ENCODE data around the gene AKAP13. TPM values are rescaled to one million over a fixed set of nuclear protein-coding genes. Genes with fewer than 3 reads are reported as not detected.
A peak's percentile ranks its signal among the peaks of the same experiment; 100 is the strongest.
"Not testable (repeated sequence)": the region's sequence is repeated elsewhere in the genome, so short reads cannot be mapped to it uniquely, and the experiment has no call there.

AKAP13 gene

GRCh38 chr15:85795337-85796305, 415.2 kb downstream of the AKAP13 start:
- Histone ChIP-seq H3K79me1 (ENCODE audit: low read depth, low read length) (peaks cover 5% of the 10 kb centered on the region), H2BK120ac (ENCODE audit: low read depth, low read length) (no peak overlapping the region), H3K9me3 (replicated peaks in 1 of 2; ENCODE audit: control insufficient read depth in 2 of 2, insufficient read depth in 1 of 2, low read depth in 1 of 2, low read length in 2 of 2) (peaks cover 1 to 4% of the 10 kb centered on the region in 2 donors), H2BK12ac (ENCODE audit: low read length) (no peak overlapping the region), H3K4me3 (ENCODE audit: low read length in 2 of 2) (peak overlapping the region in 1 of 2 donors; percentile 40), H2BK5ac (ENCODE audit: low read length) (no peak overlapping the region), H3K4me1 (ENCODE audit: control insufficient read depth in 2 of 2, insufficient read depth in 1 of 2, low read depth in 1 of 2, low read length in 2 of 2) (peaks cover 13 to 18% of the 10 kb centered on the region in 2 donors), H3K4me2 (ENCODE audit: insufficient read depth, low read length, poor library complexity, severe bottlenecking) (peak overlapping the region; percentile 22), H3K36me3 (replicated peaks in 1 of 2; ENCODE audit: control insufficient read depth in 2 of 2, insufficient read depth in 2 of 2, low read length in 2 of 2) (peaks cover 0 to 5% of the 10 kb centered on the region in 2 donors), H4K8ac (ENCODE audit: low read depth, low read length) (no peak overlapping the region), H3K27me3 (ENCODE audit: control insufficient read depth in 3 of 3, insufficient read depth in 3 of 3, low read depth in 1 of 3, low read length in 3 of 3) (no peaks in the 10 kb centered on the region), H3K18ac (ENCODE audit: low read length) (no peak overlapping the region), H3K27ac (replicated peaks; ENCODE audit: low read length) (no peak overlapping the region), H3K4ac (ENCODE audit: low read length) (no peak overlapping the region), H2AK5ac (ENCODE audit: low read depth, low read length) (no peak overlapping the region), H3K23ac (ENCODE audit: low read depth, low read length, poor library complexity) (no peak overlapping the region), H2BK15ac (ENCODE audit: low read length) (no peak overlapping the region), H4K91ac (ENCODE audit: low read depth, low read length, poor library complexity) (no peak overlapping the region), H2AFZ (ENCODE audit: low read length) (peak overlapping the region; percentile 95), H3K9ac (ENCODE audit: low read depth, low read length, poor library complexity) (no peak overlapping the region), H3K14ac (ENCODE audit: low read length) (no peak overlapping the region)
- no peak for DNase-seq (ENCODE audit: low spot score)
- no CpG with 5 or more reads among the region's 15 CpGs for WGBS, 2 donors (ENCODE audit: extremely low coverage in 2 of 2, insufficient read length in 2 of 2, insufficient replicate concordance in 1 of 2)

GRCh38 chr15:85796371-85796770, 416.0 kb downstream of the AKAP13 start:
- H2AK5ac ChIP-seq (ENCODE audit: low read depth, low read length); H3K18ac ChIP-seq (ENCODE audit: low read length); H3K9me3 ChIP-seq (replicated peaks in 1 of 2; ENCODE audit: control insufficient read depth in 2 of 2, insufficient read depth in 1 of 2, low read depth in 1 of 2, low read length in 2 of 2); H3K23ac ChIP-seq (ENCODE audit: low read depth, low read length, poor library complexity); DNase-seq (ENCODE audit: low spot score); H3K9ac ChIP-seq (ENCODE audit: low read depth, low read length, poor library complexity); H3K79me1 ChIP-seq (ENCODE audit: low read depth, low read length); H3K27me3 ChIP-seq (ENCODE audit: control insufficient read depth in 3 of 3, insufficient read depth in 3 of 3, low read depth in 1 of 3, low read length in 3 of 3); H2BK120ac ChIP-seq (ENCODE audit: low read depth, low read length); H3K4me2 ChIP-seq (ENCODE audit: insufficient read depth, low read length, poor library complexity, severe bottlenecking); H2BK5ac ChIP-seq (ENCODE audit: low read length); H3K36me3 ChIP-seq (replicated peaks in 1 of 2; ENCODE audit: control insufficient read depth in 2 of 2, insufficient read depth in 2 of 2, low read length in 2 of 2); H4K91ac ChIP-seq (ENCODE audit: low read depth, low read length, poor library complexity); H3K14ac ChIP-seq (ENCODE audit: low read length); H2BK15ac ChIP-seq (ENCODE audit: low read length); H2AFZ ChIP-seq (ENCODE audit: low read length); H3K4me3 ChIP-seq (ENCODE audit: low read length in 2 of 2); H4K8ac ChIP-seq (ENCODE audit: low read depth, low read length); H2BK12ac ChIP-seq (ENCODE audit: low read length); H3K4ac ChIP-seq (ENCODE audit: low read length); H3K27ac ChIP-seq (replicated peaks; ENCODE audit: low read length): not testable (repeated sequence)
- no CpG with 5 or more reads among the region's 7 CpGs for WGBS, 2 donors (ENCODE audit: extremely low coverage in 2 of 2, insufficient read length in 2 of 2, insufficient replicate concordance in 1 of 2)
- peaks cover 13 to 18% of the 10 kb centered on the region in 2 donors for H3K4me1 ChIP-seq (ENCODE audit: control insufficient read depth in 2 of 2, insufficient read depth in 1 of 2, low read depth in 1 of 2, low read length in 2 of 2)

Small RNA genes lying within 50 kb of the gene (small RNA-seq; reads per million reads assigned to genes)
- gene AC021739.1 (ENCODE audit: insufficient read depth) (not detected), gene MIR1276 (ENCODE audit: insufficient read depth) (99.7 reads per million, percentile 96 among the genes with 10 or more reads in this experiment), gene RNU6-1280P (ENCODE audit: insufficient read depth) (not detected), gene RNU7-79P (ENCODE audit: insufficient read depth) (not detected)

Measured in neuronal stem cell (in vitro differentiated cells).